Calu3 (cell line): Measurements from ENCODE around the gene TLL2. TPM values are rescaled to one million over a fixed set of nuclear protein-coding genes. Genes with fewer than 3 reads are reported as not detected.
A peak's percentile ranks its signal among the peaks of the same experiment; 100 is the strongest.

Experiments
- BruUV-seq: library from RNA; stranded (reverse); fragments of 400-500 nt; replicated peaks from 2 replicates; lab custom pipeline; 2021; lab: Mats Ljungman, UMichigan
- CTCF ChIA-PET: fragments of 300-600 bp; sonication (Branson Sonifier 250); formaldehyde crosslinking; loops from one replicate; lab custom pipeline; 2022; ENCODE audit warnings: antibody characterized with exemption; lab: Charles Lee
- DNase-seq: peaks from one replicate; pipeline ENCODE4 v3.0.0; 2022
- H3K27ac Mint-ChIP-seq: one replicate; pipeline ENCODE4 v1.8.0; 2022; ENCODE audit warnings: mixed read lengths; ENCODE audit not compliant: unreplicated experiment
- H3K27me3 Mint-ChIP-seq: one replicate; pipeline ENCODE4 v1.8.0; 2022; ENCODE audit warnings: mixed read lengths; ENCODE audit not compliant: unreplicated experiment
- H3K36me3 Mint-ChIP-seq: one replicate; pipeline ENCODE4 v1.8.0; 2022; ENCODE audit warnings: mild to moderate bottlenecking, moderate library complexity, mixed read lengths; ENCODE audit not compliant: insufficient read depth, unreplicated experiment
- H3K4me1 Mint-ChIP-seq: one replicate; pipeline ENCODE4 v1.8.0; 2022; ENCODE audit warnings: mild to moderate bottlenecking, low read depth, mixed read lengths; ENCODE audit not compliant: unreplicated experiment
- H3K4me3 Mint-ChIP-seq: one replicate; pipeline ENCODE4 v1.8.0; 2022; ENCODE audit warnings: mild to moderate bottlenecking, low read depth, moderate library complexity, mixed read lengths; ENCODE audit not compliant: unreplicated experiment
- H3K9me3 Mint-ChIP-seq: one replicate; pipeline ENCODE4 v1.8.0; 2022; ENCODE audit warnings: low read depth, mixed read lengths; ENCODE audit not compliant: unreplicated experiment
- CTCF ChIP-seq: fragments of 200-600 bp; IDR thresholded peaks from one replicate; pipeline ENCODE4 v1.8.0; 2022; ENCODE audit warnings: antibody characterized with exemption; ENCODE audit not compliant: unreplicated experiment
- intact Hi-C: fragments of 100-400 bp; cut with micrococcal nuclease; formaldehyde crosslinking; loops from one replicate; pipeline ENCODE4 v1.10.0; 2022; ENCODE audit not compliant: unreplicated experiment
- total RNA-seq: library from RNA; stranded (reverse); gene quantifications from 2 replicates; pipeline ENCODE4 v1.2.3, GENCODE V29; 2022

TLL2 gene
- total RNA-seq, 1 experiment from 2014 or later, result 0.66 TPM

- no TSS peak for BruUV-seq
- Mint-ChIP-seq H3K4me1 (peaks cover 6% of the 10 kb centered on the region), H3K36me3 (no peaks in the 10 kb centered on the region), H3K27ac (no peak overlapping the region), H3K9me3 (no peaks in the 10 kb centered on the region), H3K27me3 (peaks cover 7% of the 10 kb centered on the region), H3K4me3 (no peak overlapping the region)
- CTCF ChIA-PET, result no interaction called here
- DNase-seq, result no peak
- TF ChIP-seq CTCF, result no peak
- intact Hi-C loops, result no loop called here
These were observed 6.7 kb downstream of the TLL2 start for GRCh38 chr10:96507044-96507443.

DNA sequence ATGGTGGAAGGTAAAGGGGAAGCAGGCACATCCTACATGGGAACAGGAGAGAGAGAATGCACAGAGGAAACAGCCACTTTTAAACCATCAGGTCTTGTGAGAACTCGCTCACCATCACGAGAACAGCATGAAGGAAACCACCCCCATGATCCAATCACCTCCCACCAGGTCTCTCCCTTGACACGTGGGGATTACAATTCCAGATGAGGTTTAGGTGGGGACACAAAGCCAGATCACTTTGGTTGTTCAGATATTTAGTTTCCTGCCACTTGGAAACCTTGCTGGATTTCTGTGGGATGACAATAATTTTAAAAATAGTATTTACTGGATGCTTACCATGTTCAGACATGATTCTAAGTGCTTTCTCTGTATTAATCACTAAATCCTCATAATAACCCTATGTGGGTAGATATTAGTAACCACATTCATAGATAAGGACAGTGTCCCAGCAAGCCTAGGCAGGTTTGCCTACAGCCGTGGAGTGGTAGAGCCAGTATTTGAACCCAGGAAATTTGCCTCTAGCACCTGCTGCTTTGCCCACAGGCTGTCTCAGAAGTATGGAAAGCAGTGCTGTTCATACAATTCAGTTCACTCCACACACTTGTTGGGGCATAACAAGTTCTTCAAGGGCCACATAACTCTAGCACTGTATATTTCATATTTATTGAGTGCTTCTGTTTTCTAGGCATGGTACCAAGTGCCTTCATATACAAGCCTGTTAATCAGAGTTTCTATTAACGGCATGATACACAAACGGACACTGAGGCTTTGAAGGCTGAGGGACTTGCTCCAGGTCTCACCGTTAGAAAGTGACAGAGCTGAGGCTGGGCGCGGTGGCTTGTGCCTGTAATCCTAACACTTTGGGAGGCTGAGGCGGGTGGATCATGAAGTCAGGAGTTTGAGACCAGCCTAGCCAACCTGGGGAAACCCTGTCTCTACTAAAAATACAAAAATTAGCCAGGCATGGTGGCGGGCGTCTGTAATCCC is 8.3 kb downstream of the TLL2 start:
- no peaks in the 10 kb centered on the region for H3K36me3 Mint-ChIP-seq
- no peak for TF ChIP-seq CTCF
- no TSS peak for BruUV-seq
- CTCF ChIA-PET, result interaction anchor here (0.6 kb wide), 2 partner anchors 357 to 464 kb away, joined by 3 read pairs; no protein-coding TSS in a partner anchor
- peaks cover 12% of the 10 kb centered on the region for H3K4me1 Mint-ChIP-seq
- H3K27ac Mint-ChIP-seq, result no peak overlapping the region
- no peaks in the 10 kb centered on the region for H3K27me3 Mint-ChIP-seq
- H3K9me3 Mint-ChIP-seq, result no peaks in the 10 kb centered on the region
- intact Hi-C loops, result no loop called here
- DNase-seq, result no peak
- H3K4me3 Mint-ChIP-seq, result no peak overlapping the region

DNA sequence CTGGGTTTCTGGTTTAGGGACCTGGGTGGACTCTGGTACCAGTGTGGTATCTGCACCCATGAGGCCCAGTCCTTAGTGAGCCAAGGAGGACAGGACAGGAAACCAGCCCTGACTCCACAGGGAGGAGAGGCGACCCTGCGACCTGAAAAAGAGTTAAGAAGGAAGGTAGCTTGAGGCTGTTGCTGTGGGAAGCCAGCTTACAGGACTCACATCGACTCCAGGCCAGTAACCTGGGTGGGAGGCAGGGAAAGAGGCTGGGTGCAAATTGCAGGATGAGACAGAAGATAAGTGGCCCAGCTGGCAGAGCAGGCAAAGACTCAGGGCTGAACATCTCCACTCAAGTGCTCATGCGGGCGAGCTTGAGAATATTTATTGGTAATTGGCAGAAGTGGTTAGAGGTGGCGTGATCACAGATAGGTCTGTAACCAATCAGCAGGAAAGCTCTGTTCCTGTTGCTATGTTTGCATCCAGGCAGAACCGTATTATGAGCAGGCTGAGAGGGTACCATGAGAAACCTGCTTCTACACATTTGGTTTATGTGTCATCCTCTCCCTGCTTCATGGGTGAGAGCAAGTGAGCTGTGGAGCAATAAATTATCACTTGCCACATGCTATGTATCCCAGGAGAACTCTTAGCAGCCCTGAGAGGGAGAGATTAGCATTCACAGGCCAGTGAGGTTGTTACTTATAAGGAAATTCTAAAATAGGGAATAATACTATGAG is 11.0 kb downstream of the TLL2 start:
- no peak for TF ChIP-seq CTCF
- no peak overlapping the region for H3K4me3 Mint-ChIP-seq
- BruUV-seq, result no TSS peak
- intact Hi-C loops, result no loop called here
- H3K4me1 Mint-ChIP-seq, result peaks cover 12% of the 10 kb centered on the region
- CTCF ChIA-PET, result no interaction called here
- no peak overlapping the region for H3K27ac Mint-ChIP-seq
- H3K9me3 Mint-ChIP-seq, result no peaks in the 10 kb centered on the region
- H3K36me3 Mint-ChIP-seq, result no peaks in the 10 kb centered on the region
- no peak for DNase-seq
- no peaks in the 10 kb centered on the region for H3K27me3 Mint-ChIP-seq

DNA sequence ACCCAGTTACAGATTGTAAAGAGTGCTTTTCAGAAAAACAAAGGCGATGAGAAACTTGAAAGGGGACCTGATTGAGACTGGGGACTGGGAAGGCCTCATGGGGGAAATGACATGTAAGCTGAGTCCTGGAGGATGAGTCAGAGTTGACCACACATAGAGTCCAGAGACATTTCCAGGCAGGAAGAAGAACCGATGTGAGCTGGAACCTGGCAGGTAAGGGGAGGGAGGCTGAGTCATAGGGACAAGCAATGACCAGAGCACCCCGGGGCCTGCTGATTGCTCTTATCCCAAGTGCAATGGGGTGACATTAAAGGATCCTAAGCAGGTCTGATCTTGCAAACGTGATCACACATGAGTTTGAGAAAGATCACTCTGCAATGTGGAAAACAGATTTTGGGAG is 11.7 kb downstream of the TLL2 start:
- no peak overlapping the region for H3K27ac Mint-ChIP-seq

More for the DNA sequence above, 11.7 kb downstream of the TLL2 start:
- no TSS peak for BruUV-seq
- Mint-ChIP-seq H3K4me1 (peaks cover 12% of the 10 kb centered on the region), H3K36me3 (no peaks in the 10 kb centered on the region), H3K9me3 (no peaks in the 10 kb centered on the region), H3K27me3 (no peaks in the 10 kb centered on the region), H3K4me3 (no peak overlapping the region)
- DNase-seq, result peak; percentile 4
- intact Hi-C loops, result no loop called here
- CTCF ChIA-PET, result interaction anchor here (0.6 kb wide), 1 partner anchor 856 kb away, joined by 3 read pairs; no protein-coding TSS in a partner anchor
- TF ChIP-seq CTCF, result no peak
